Neutrophil (primary cell): ENCODE data around the gene DCAF4L1.

ENCODE experiments used
- H3K27ac ChIP-seq: fragments of 200-600 bp; sonication (generic); 2 replicates; pipeline ENCODE4 v1.5.1; 2016; ENCODE audit warnings: mild to moderate bottlenecking, moderate library complexity
- H3K27me3 ChIP-seq: fragments of 200-600 bp; sonication (generic); 2 replicates; pipeline ENCODE4 v1.6.0; 2016; ENCODE audit warnings: mild to moderate bottlenecking
- H3K36me3 ChIP-seq: fragments of 200-600 bp; sonication (generic); 2 replicates; pipeline ENCODE4 v1.5.1; 2017
- H3K4me1 ChIP-seq, 2 experiments: fragments of 200-600 bp in 1 of 2; sonication (generic) in 1 of 2; 1 replicate in 1 of 2; 2 replicates in 1 of 2; pipeline versions ENCODE4 v1.5.1 to v1.6.1; 2013 to 2016; ENCODE audit warnings: low read depth in 1 of 2, low read length in 1 of 2, mild to moderate bottlenecking in 1 of 2, moderate library complexity in 1 of 2; ENCODE audit not compliant: control insufficient read depth in 1 of 2, insufficient read depth in 1 of 2
- H3K4me3 ChIP-seq, 2 experiments: fragments of 200-600 bp in 1 of 2; sonication (generic) in 1 of 2; 1 replicate in 1 of 2; 2 replicates in 1 of 2; pipeline ENCODE4 v1.5.1; 2013 to 2016; ENCODE audit warnings: low read depth in 1 of 2, low read length in 1 of 2, mild to moderate bottlenecking in 1 of 2, moderate library complexity in 1 of 2
- H3K9me3 ChIP-seq: fragments of 200-600 bp; sonication (generic); 2 replicates; pipeline ENCODE4 v1.5.1; 2016
- CTCF ChIP-seq: fragments of 200-600 bp; sonication (generic); IDR thresholded peaks from 2 replicates; pipeline ENCODE4 v1.5.1; 2016; ENCODE audit warnings: antibody characterized with exemption

DCAF4L1 gene

GRCh38 chr4:41989994-41990364 lies 8.4 kb downstream of the DCAF4L1 start:
- peaks cover 32% of the 10 kb centered on the region for H3K27me3 ChIP-seq

GRCh38 chr4:41990365-41991111 lies 9.0 kb downstream of the DCAF4L1 start, which contains the start of gene SLC30A9:
TSS of gene SLC30A9 (plus strand) at chr4:41990530. CDS start at chr4:41990652, 122 bp downstream.
- H3K36me3 ChIP-seq = no peaks in the 10 kb centered on the region
- H3K27ac ChIP-seq = peak within 1 kb of the TSS; percentile 91
- peaks cover 28% of the 10 kb centered on the region for H3K27me3 ChIP-seq
- peak; percentile 68 for TF ChIP-seq CTCF
- peaks cover 16 to 20% of the 10 kb centered on the region in 2 experiments for H3K4me1 ChIP-seq
- H3K4me3 ChIP-seq = peak within 1 kb of the TSS; percentile 85 to 97
- no peaks in the 10 kb centered on the region for H3K9me3 ChIP-seq

More at GRCh38 chr4:41989994-41990364, 8.4 kb downstream of the DCAF4L1 start:
- no peak for TF ChIP-seq CTCF
- Histone ChIP-seq H3K36me3 (no peaks in the 10 kb centered on the region), H3K4me3 (peak overlapping the region; percentile 85 to 97), H3K27ac (peak overlapping the region; percentile 91), H3K9me3 (no peaks in the 10 kb centered on the region), H3K4me1 (peaks cover 16 to 20% of the 10 kb centered on the region in 2 experiments)

GRCh38 chr4:41991916-41992767 lies 10.6 kb downstream of the DCAF4L1 start:
- TF ChIP-seq CTCF = no peak
- no peaks in the 10 kb centered on the region for H3K36me3 ChIP-seq
- no peak overlapping the region for H3K27ac ChIP-seq
- peaks cover 19% of the 10 kb centered on the region for H3K27me3 ChIP-seq
- no peak overlapping the region for H3K4me3 ChIP-seq
- peaks cover 16 to 20% of the 10 kb centered on the region in 2 experiments for H3K4me1 ChIP-seq
- H3K9me3 ChIP-seq = no peaks in the 10 kb centered on the region

- Histone ChIP-seq H3K4me1 (peaks cover 16 to 20% of the 10 kb centered on the region in 2 experiments), H3K27ac (no peak overlapping the region), H3K4me3 (no peak overlapping the region), H3K9me3 (no peaks in the 10 kb centered on the region), H3K36me3 (no peaks in the 10 kb centered on the region), H3K27me3 (peaks cover 18% of the 10 kb centered on the region)
- no peak for TF ChIP-seq CTCF
Measured at GRCh38 chr4:41992967-41993857, 11.7 kb downstream of the DCAF4L1 start.

- no peaks in the 10 kb centered on the region for H3K9me3 ChIP-seq
- no peak for TF ChIP-seq CTCF
- H3K27me3 ChIP-seq = peaks cover 12% of the 10 kb centered on the region
- H3K4me3 ChIP-seq = no peak overlapping the region
- no peaks in the 10 kb centered on the region for H3K36me3 ChIP-seq
- no peak overlapping the region for H3K27ac ChIP-seq
- peaks cover 16% of the 10 kb centered on the region in 2 experiments for H3K4me1 ChIP-seq
Measured at GRCh38 chr4:41994461-41994985, 13.0 kb downstream of the DCAF4L1 start.
